OCI-LY3 (cell line): ENCODE measurements around the gene PHKB.

Experiments
- EZH2phosphoT487 ChIP-seq: fragments of 200-600 bp; shearing (Covaris generic); IDR thresholded peaks from 2 replicates; pipeline ENCODE4 v1.6.1; 2018; ENCODE audit warnings: antibody characterized with exemption, mixed run types, low read depth
- TF ChIP-seq, protein P1 (sequence below): fragments of 200-600, 300-600 bp; sonication (generic); IDR thresholded peaks from 2 replicates; pipeline ENCODE4 v1.5.1; 2014; ENCODE audit warnings: antibody characterized with exemption, low read length, low read depth

GRCh38 chr16:47734081-47734857 is 273.1 kb downstream of the PHKB start:
- TF ChIP-seq, protein P1, sequence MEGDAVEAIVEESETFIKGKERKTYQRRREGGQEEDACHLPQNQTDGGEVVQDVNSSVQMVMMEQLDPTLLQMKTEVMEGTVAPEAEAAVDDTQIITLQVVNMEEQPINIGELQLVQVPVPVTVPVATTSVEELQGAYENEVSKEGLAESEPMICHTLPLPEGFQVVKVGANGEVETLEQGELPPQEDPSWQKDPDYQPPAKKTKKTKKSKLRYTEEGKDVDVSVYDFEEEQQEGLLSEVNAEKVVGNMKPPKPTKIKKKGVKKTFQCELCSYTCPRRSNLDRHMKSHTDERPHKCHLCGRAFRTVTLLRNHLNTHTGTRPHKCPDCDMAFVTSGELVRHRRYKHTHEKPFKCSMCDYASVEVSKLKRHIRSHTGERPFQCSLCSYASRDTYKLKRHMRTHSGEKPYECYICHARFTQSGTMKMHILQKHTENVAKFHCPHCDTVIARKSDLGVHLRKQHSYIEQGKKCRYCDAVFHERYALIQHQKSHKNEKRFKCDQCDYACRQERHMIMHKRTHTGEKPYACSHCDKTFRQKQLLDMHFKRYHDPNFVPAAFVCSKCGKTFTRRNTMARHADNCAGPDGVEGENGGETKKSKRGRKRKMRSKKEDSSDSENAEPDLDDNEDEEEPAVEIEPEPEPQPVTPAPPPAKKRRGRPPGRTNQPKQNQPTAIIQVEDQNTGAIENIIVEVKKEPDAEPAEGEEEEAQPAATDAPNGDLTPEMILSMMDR = no peak
- TF ChIP-seq EZH2phosphoT487 = no peak
